ENCODE measurements around the gene NKX3-2.

DNA sequence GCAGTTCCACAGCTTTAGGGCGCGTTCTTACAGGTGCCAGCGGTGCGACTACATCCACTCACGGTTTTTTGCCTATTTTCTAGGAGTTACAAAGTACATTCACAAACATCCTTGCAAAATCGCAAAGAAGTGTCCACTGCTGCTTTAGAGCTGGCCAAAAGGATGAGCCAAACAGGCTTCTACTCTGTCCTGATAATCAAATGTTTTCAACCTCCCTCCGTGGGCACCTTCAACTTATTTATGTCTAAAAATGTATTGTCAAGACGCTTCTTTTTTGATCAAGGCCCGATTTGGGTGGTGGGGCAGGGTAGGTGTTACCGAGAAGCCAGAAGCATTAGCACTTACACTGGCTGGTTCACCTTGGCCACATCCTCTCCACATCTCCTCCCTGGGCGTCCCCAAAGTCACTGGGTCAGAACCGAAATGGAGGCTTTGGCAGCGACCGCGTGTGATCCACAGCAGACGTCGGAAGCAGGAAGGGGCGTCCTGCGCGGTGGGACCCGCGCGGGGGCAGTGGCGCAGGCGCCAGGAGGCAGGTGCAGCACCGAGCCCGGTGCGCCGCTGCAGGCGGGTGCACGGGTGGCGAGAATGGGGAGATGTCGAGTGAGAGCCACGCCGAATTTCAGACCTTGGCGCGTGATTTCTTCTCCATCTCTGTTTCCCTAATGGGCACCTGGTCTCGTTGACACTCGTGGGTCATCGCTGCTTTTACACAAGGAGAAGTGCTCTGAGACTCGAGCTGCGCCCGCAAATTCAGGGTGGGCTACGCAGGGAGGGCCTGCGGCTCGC lies 16.9 kb downstream of the NKX3-2 start:
- TF ChIP-seq EP300 (IDR thresholded peaks at IDR 0.05; ENCODE audit: borderline replicate concordance in 1 of 2, control insufficient read depth in 1 of 2, low read depth in 2 of 2, low read length in 2 of 2) (no peak), CTCF (IDR thresholded peaks at IDR 0.05 in 2 of 3, conservative IDR thresholded peaks at IDR 0.05 in 1 of 3; ENCODE audit: control insufficient read depth in 2 of 3, extremely low read depth in 1 of 3, insufficient read depth in 1 of 3, low read depth in 3 of 3, low read length in 3 of 3) (no peak), ZNF622 (IDR thresholded peaks at IDR 0.05) (no peak), CBX3 (IDR thresholded peaks at IDR 0.05; ENCODE audit: borderline replicate concordance, low read depth) (no peak), ETV6 (conservative IDR thresholded peaks at IDR 0.05 in 1 of 2, IDR thresholded peaks at IDR 0.05 in 1 of 2; ENCODE audit: borderline replicate concordance in 1 of 2, low read depth in 1 of 2) (no peak), E2F8 (IDR thresholded peaks at IDR 0.05; ENCODE audit: low read depth, partially characterized antibody) (no peak), POLR2A (IDR thresholded peaks at IDR 0.05; ENCODE audit: low read depth, low read length) (no peak), RFX5 (IDR thresholded peaks at IDR 0.05; ENCODE audit: low read depth, low read length) (no peak), NR2C1 (IDR thresholded peaks at IDR 0.05) (no peak), RAD21 (IDR thresholded peaks at IDR 0.05; ENCODE audit: insufficient read depth, low read depth, low read length) (no peak), MXI1 (IDR thresholded peaks at IDR 0.05; ENCODE audit: low read depth, low read length) (no peak)
- TF ChIP-seq, protein P1, sequence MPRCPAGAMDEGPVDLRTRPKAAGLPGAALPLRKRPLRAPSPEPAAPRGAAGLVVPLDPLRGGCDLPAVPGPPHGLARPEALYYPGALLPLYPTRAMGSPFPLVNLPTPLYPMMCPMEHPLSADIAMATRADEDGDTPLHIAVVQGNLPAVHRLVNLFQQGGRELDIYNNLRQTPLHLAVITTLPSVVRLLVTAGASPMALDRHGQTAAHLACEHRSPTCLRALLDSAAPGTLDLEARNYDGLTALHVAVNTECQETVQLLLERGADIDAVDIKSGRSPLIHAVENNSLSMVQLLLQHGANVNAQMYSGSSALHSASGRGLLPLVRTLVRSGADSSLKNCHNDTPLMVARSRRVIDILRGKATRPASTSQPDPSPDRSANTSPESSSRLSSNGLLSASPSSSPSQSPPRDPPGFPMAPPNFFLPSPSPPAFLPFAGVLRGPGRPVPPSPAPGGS (IDR thresholded peaks at IDR 0.05; ENCODE audit: borderline replicate concordance, insufficient read depth, low read depth, low read length, poor library complexity, severe bottlenecking) = no peak
